K562 (cell line): Measurements from ENCODE around the gene FOXS1. TPM values are rescaled to one million over a fixed set of nuclear protein-coding genes. Genes with fewer than 3 reads are reported as not detected.

Experiments used
- ATAC-seq: fragments of 200-7000 bp; cut with Tn5 transposase; 3 replicates; pipeline ENCODE4 v1.9.1; 2020; ENCODE audit warnings: moderate library complexity
- BruUV-seq: library from RNA; stranded (reverse); fragments of 400-500 nt; replicated peaks from 2 replicates; lab custom pipeline; 2021; lab: Mats Ljungman, UMichigan
- CTCF ChIA-PET: fragments of 300-600 bp; formaldehyde crosslinking; extraction: SDS; loops from one replicate; lab custom pipeline; 2021; ENCODE audit warnings: low intra/inter-chr PET ratio; lab: Yijun Ruan, JAX
- POLR2A ChIA-PET: fragments of 300-600, 350-650 bp; sonication (Branson Sonifier 250); formaldehyde crosslinking; extraction: SDS; loops from one replicate; lab custom pipeline; 2021; ENCODE audit warnings: antibody characterized with exemption, inconsistent platforms; lab: Yijun Ruan, JAX
- DNase-seq, 4 experiments: peaks; one replicate each; pipeline versions ENCODE4 v3.0.0 to v3.0.0-alpha.2; 2011 to 2018; ENCODE audit warnings: low spot score in 3 of 4, mixed read lengths in 3 of 4; ENCODE audit errors: extremely low read depth in 1 of 4
- FAIRE-seq: peaks from 2 replicates; lab custom pipeline; 2011; peaks lifted over from hg19 to GRCh38; lab: Jason Lieb, UNC
- H2AFZ ChIP-seq: 2 replicates; pipeline ENCODE4 v1.6.0; 2011; ENCODE audit warnings: low read depth, low read length, control low read depth, inconsistent platforms
- H3K27ac ChIP-seq: fragments of 200-600 bp; 3 replicates; pipeline ENCODE4 v1.8.0; 2011; ENCODE audit warnings: low read depth, mild to moderate bottlenecking, control low read depth, inconsistent platforms, low read length, moderate library complexity, mixed read lengths; ENCODE audit errors: extremely low read depth
- H3K27me3 ChIP-seq, 2 experiments: fragments of 300-600 bp in 1 of 2; 2 replicates in 1 of 2; 3 replicates in 1 of 2; pipeline versions ENCODE4 v1.6.0 to v1.8.0; 2011; ENCODE audit warnings: inconsistent platforms in 2 of 2, low read length in 2 of 2, mild to moderate bottlenecking in 1 of 2, mixed read lengths in 1 of 2, moderate library complexity in 1 of 2; ENCODE audit not compliant: control insufficient read depth in 2 of 2, insufficient read depth in 2 of 2
- H3K36me3 ChIP-seq: fragments of 300-600 bp; 3 replicates; pipeline ENCODE4 v1.8.0; 2011; ENCODE audit warnings: mild to moderate bottlenecking, low read length, inconsistent platforms; ENCODE audit not compliant: control insufficient read depth, insufficient read depth
- H3K4me1 ChIP-seq, 2 experiments: fragments of 200-600 bp in 1 of 2; replicated peaks in 1 of 2; 2 replicates in 1 of 2; 3 replicates in 1 of 2; pipeline versions ENCODE4 v1.5.1 to v1.8.0; 2011; ENCODE audit warnings: inconsistent platforms in 2 of 2, low read length in 2 of 2, mild to moderate bottlenecking in 1 of 2, mixed read lengths in 1 of 2, moderate library complexity in 1 of 2; ENCODE audit not compliant: control insufficient read depth in 2 of 2, insufficient read depth in 2 of 2
- H3K4me2 ChIP-seq: 2 replicates; pipeline ENCODE4 v1.6.1; 2011; ENCODE audit warnings: low read length, control low read depth, inconsistent platforms, mixed read lengths; ENCODE audit not compliant: insufficient read depth
- H3K4me3 ChIP-seq: fragments of 200-600 bp; sonication (generic), shearing (Covaris generic); 2 replicates; pipeline ENCODE4 v1.5.1; 2016; ENCODE audit warnings: control low read depth, inconsistent platforms
- H3K79me2 ChIP-seq: fragments of 200-600 bp; 3 replicates; pipeline ENCODE4 v1.8.0; 2011; ENCODE audit warnings: low read length, inconsistent platforms; ENCODE audit not compliant: control insufficient read depth, insufficient read depth
- H3K9ac ChIP-seq, 2 experiments: 2 replicates each; pipeline versions ENCODE4 v1.6.0 to v1.6.1; 2011; ENCODE audit warnings: low read depth in 2 of 2, low read length in 2 of 2, control low read depth in 1 of 2, inconsistent platforms in 1 of 2, mild to moderate bottlenecking in 1 of 2, mixed read lengths in 1 of 2; ENCODE audit not compliant: insufficient read depth in 1 of 2
- H3K9me1 ChIP-seq: one replicate; pipeline ENCODE4 v1.6.0; 2011; ENCODE audit warnings: inconsistent platforms, mild to moderate bottlenecking, low read length, moderate library complexity; ENCODE audit not compliant: control insufficient read depth, insufficient read depth
- H3K9me3 ChIP-seq: replicated peaks from 2 replicates; pipeline ENCODE4 v1.5.1; 2011; ENCODE audit warnings: low read depth, low read length, inconsistent platforms; ENCODE audit not compliant: control insufficient read depth, insufficient read depth
- H4K20me1 ChIP-seq: replicated peaks from 2 replicates; pipeline ENCODE4 v1.6.1; 2011; ENCODE audit warnings: low read length, inconsistent platforms, mixed read lengths; ENCODE audit not compliant: control insufficient read depth, insufficient read depth
- CBX2 ChIP-seq: fragments of 200-600 bp; sonication (generic); IDR thresholded peaks from one replicate; pipeline ENCODE4 v1.6.1; 2012; ENCODE audit warnings: mild to moderate bottlenecking, low read length, inconsistent platforms; ENCODE audit not compliant: insufficient read depth, poor library complexity, severe bottlenecking
- CEBPG ChIP-seq, 3 experiments: fragments of 200-800 bp in 1 of 3; sonication (Bioruptor generic) in 1 of 3; sonication (generic) in 1 of 3; formaldehyde crosslinking in 1 of 3; IDR thresholded peaks in 2 of 3; conservative IDR thresholded peaks in 1 of 3; 2 replicates each; pipeline versions ENCODE4 v1.6.1 to v1.8.0; 2016 to 2022; ENCODE audit warnings: missing compliant biosample characterization in 2 of 3, missing genetic modification characterization in 2 of 3, mild to moderate bottlenecking in 1 of 3, missing genetic modification reagents in 1 of 3
- MAX ChIP-seq: sonication (generic); formaldehyde crosslinking; IDR thresholded peaks from 2 replicates; pipeline ENCODE4 v1.9.0; 2022; ENCODE audit warnings: mild to moderate bottlenecking, missing genetic modification reagents
- NFXL1 ChIP-seq: fragments of 450-650 bp; formaldehyde crosslinking; IDR thresholded peaks from 2 replicates; pipeline ENCODE4 v1.4.0; 2021; ENCODE audit warnings: mild to moderate bottlenecking
- PML ChIP-seq: IDR thresholded peaks from 2 replicates; pipeline ENCODE4 v1.6.1; 2012; ENCODE audit warnings: low read length, inconsistent platforms
- PRDM10 ChIP-seq: fragments of 450-650 bp; IDR thresholded peaks from 2 replicates; pipeline ENCODE4 v1.6.1; 2018; ENCODE audit not compliant: partially characterized antibody
- ZBTB34 ChIP-seq: fragments of 250-450 bp; sonication (Bioruptor Pico); IDR thresholded peaks from 2 replicates; pipeline ENCODE4 v1.8.0; 2021; ENCODE audit warnings: mild to moderate bottlenecking, moderate library complexity
- ZNF584 ChIP-seq: fragments of 200-800 bp; sonication (Bioruptor generic); IDR thresholded peaks from 2 replicates; pipeline ENCODE4 v1.6.1; 2016; ENCODE audit warnings: low read depth, mild to moderate bottlenecking, missing genetic modification characterization, missing compliant biosample characterization
- WGBS: fragments of 100-300 bp; shearing (Covaris generic); methylation state at CpG from one replicate; pipeline ENCODE4 v1.1.6; 2016; ENCODE audit warnings: low coverage, mixed read lengths; ENCODE audit not compliant: insufficient coverage; ENCODE audit errors: missing lambda C conversion rate; 5-methylcytosine and 5-hydroxymethylcytosine counted together
- in situ Hi-C: fragments of 300-500 bp; cut with MboI; formaldehyde crosslinking; loops from 4 replicates; pipeline ENCODE4 v1.15.0; 2018; ENCODE audit warnings: inconsistent platforms, mixed read lengths
- intact Hi-C: fragments of 100-400 bp; cut with micrococcal nuclease; formaldehyde crosslinking; loops from 2 replicates; pipeline ENCODE4 v1.14.2; 2022
- polyA plus RNA-seq, 8 experiments: library from polyadenylated mRNA; depleted of rRNA in 4 of 8; stranded (reverse) in 5 of 8; unstranded in 3 of 8; fragments of >200 nt; fragmentation: Nextera tagmentation in 2 of 8; fragmentation: Illumina TruSeq in 1 of 8; extraction: Ambion mirVana in 2 of 8; extraction: Trizol in 1 of 8; gene quantifications; 2 replicates each; pipeline versions ENCODE4 v1.2.1 to v1.2.3, GENCODE V29; 2011 to 2014; ENCODE audit warnings: inconsistent platforms in 1 of 8, missing spikeins in 1 of 8
- total RNA-seq, 7 experiments: library from RNA; depleted of rRNA in 6 of 7; stranded (reverse); fragments of >200 nt in 6 of 7; fragmentation: Illumina TruSeq in 2 of 7; extraction: Trizol in 2 of 7; gene quantifications; 2 replicates each; pipeline versions ENCODE4 v1.2.1 to v1.2.3, GENCODE V29; 2011 to 2021; ENCODE audit warnings: low replicate concordance in 1 of 7
- TF ChIP-seq, protein P1 (sequence below): fragments of 450-650 bp; IDR thresholded peaks from 2 replicates; pipeline ENCODE4 v1.6.1; 2016; ENCODE audit warnings: low read depth, mild to moderate bottlenecking, moderate library complexity

The FOXS1 gene
- total and polyA plus RNA-seq, 9 of the 15 experiments (the other 6 are each of a cell fraction or from before 2014, with no cell fraction given), result not detected

DNA sequence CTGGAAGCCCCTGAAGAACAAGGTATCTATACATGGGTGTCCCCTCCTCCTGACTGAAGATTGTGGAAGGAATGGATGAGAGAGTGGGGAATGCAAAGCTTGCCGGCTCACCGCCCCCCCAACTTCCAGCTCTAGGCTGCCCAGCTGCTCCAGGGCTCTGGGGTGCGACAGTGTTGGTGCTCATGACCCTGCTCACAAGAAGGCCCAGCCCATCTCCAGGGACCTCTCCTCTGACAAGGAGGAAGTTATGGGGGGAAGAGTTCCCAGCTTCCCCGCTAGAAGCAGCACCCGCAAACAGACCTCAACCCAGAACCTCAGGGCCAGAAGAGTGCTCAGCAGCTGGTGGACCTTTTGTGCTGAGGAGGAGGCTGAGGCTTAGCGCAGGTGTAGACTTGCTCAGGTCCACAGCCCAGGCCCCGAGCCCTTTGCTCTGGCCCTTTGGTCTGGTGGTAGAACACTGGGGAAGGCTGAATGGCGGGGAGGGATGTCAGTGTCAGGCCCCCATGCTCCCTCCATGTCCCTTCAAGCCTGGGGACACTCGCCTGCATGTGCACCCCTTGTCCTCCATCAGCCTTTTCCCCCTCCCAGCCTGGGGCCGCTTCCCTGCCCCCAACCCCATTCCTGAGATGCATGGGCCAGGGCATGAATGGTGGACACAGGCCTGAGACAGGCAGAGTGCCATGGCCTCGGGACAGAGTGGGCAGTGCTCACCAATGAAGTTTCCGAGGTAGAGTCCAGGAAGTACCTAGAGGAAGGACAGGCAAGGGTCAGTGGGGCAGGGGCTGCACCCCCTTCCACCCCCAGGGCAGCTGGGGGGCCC lies 23.7 kb upstream of the FOXS1 start:
- no peak for FAIRE-seq
- no peak for TF ChIP-seq ZNF584 (CRISPR knock-in tag)
- TF ChIP-seq PRDM10, result no peak
- TF ChIP-seq, protein P1, sequence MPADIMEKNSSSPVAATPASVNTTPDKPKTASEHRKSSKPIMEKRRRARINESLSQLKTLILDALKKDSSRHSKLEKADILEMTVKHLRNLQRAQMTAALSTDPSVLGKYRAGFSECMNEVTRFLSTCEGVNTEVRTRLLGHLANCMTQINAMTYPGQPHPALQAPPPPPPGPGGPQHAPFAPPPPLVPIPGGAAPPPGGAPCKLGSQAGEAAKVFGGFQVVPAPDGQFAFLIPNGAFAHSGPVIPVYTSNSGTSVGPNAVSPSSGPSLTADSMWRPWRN, result no peak
- TF ChIP-seq PML, result no peak
- TF ChIP-seq NFXL1, result no peak
- TF ChIP-seq CBX2, result no peak
- TF ChIP-seq ZBTB34 (CRISPR knock-in tag), result no peak
- no peak for TF ChIP-seq CEBPG (CRISPR knock-in tag; IDR thresholded peaks at IDR 0.05)
- TF ChIP-seq CEBPG (tag; conservative IDR thresholded peaks at IDR 0.05 in 1 of 2, IDR thresholded peaks at IDR 0.05 in 1 of 2), result no peak
- no peak for TF ChIP-seq MAX (CRISPR knock-in tag)

More for the DNA sequence above, 23.7 kb upstream of the FOXS1 start:
- ATAC-seq (peak; percentile 10; the same call in 1 of the 3 replicates), DNase-seq (no peak)
- Histone ChIP-seq H3K4me3 (no peak overlapping the region), H3K4me1 (peaks cover 0 to 11% of the 10 kb centered on the region in 2 experiments; a peak in 2 of 5 replicates), H3K9ac (peak overlapping the region in 1 of 2 experiments; percentile 7; a peak in 1 of 4 replicates), H3K4me2 (no peak overlapping the region), H3K79me2 (no peaks in the 10 kb centered on the region), H3K9me3 (no peaks in the 10 kb centered on the region), H3K9me1 (no peaks in the 10 kb centered on the region), H3K36me3 (no peaks in the 10 kb centered on the region), H2AFZ (no peak overlapping the region), H3K27ac (no peak overlapping the region), H4K20me1 (peaks cover 12% of the 10 kb centered on the region), H3K27me3 (peaks cover 45 to 64% of the 10 kb centered on the region in 2 experiments)
- WGBS, result 4% methylated on average over 12 of the region's 12 CpGs
- intact Hi-C loops, result no loop called here
- BruUV-seq, result no TSS peak
- ChIA-PET CTCF (no interaction called here), POLR2A (no interaction called here)
- in situ Hi-C loops, result no loop called here
